Measurements from ENCODE around the gene PLEKHM2. TPM values are rescaled to one million over a fixed set of nuclear protein-coding genes. Genes with fewer than 3 reads are reported as not detected.
A peak's percentile ranks its signal among the peaks of the same experiment; 100 is the strongest.

PLEKHM2 gene
- total RNA-seq, 1 donor: 132 TPM

DNA sequence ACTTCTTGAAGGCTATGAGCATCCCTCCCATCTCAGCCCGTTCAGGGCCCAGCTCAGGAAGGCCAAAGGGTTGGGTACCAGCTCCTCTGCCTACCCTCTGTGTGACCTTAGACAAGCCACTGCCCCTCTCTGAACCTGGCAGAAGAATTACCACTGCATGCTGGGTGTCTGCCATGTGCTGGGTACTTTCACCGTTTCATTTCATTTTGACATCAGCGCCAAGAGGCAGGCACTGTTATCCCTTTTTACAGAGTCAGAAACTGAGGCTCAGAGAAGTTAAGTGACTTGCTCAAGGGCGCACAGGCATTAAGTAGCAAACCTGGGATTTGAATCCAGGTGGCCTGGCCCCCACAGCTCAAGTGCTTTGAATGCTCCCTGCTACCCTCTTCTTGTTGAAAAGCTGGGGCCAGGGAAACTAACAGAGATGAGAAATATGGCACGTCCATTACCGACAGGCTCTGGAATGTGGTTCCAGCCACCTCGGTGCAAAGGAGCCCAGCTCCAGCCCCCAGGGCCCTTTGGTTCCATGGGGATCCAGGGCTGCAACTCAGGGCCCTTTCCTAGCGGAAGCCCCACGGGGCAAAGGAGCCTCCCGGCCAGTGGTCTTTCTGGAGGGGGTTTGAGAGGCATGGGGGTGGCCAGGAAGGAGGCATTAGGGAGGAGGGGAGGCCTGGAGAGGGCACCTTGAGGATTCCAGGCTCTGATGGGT lies 64.7 kb downstream of the PLEKHM2 start:
- H4K20me1 ChIP-seq (ENCODE audit: insufficient read depth, low read length): no peaks in the 10 kb centered on the region
- no peaks in the 10 kb centered on the region for H3K27me3 ChIP-seq (ENCODE audit: insufficient read depth, low read length)
- no peak overlapping the region for H3K4me3 ChIP-seq (ENCODE audit: insufficient read depth, low read length)
- H3K79me2 ChIP-seq (ENCODE audit: insufficient read depth, low read length): no peaks in the 10 kb centered on the region
- H3K9me3 ChIP-seq (ENCODE audit: low read depth, low read length): no peaks in the 10 kb centered on the region
- no peak for TF ChIP-seq CTCF (IDR thresholded peaks at IDR 0.05; ENCODE audit: extremely low read depth, low read depth, low read length)
- H3K4me2 ChIP-seq (ENCODE audit: insufficient read depth, low read length): no peak overlapping the region
- H3K27ac ChIP-seq (ENCODE audit: low read depth, low read length): no peak overlapping the region
- DNase-seq (ENCODE audit: insufficient read length, low spot score, missing footprints): no peak
- H3K4me1 ChIP-seq (ENCODE audit: insufficient read depth, low read length): peaks cover 11% of the 10 kb centered on the region
- peak overlapping the region; percentile 81 for H2AFZ ChIP-seq (ENCODE audit: low read length)
- H3K36me3 ChIP-seq (ENCODE audit: insufficient read depth, low read length): no peaks in the 10 kb centered on the region

DNA sequence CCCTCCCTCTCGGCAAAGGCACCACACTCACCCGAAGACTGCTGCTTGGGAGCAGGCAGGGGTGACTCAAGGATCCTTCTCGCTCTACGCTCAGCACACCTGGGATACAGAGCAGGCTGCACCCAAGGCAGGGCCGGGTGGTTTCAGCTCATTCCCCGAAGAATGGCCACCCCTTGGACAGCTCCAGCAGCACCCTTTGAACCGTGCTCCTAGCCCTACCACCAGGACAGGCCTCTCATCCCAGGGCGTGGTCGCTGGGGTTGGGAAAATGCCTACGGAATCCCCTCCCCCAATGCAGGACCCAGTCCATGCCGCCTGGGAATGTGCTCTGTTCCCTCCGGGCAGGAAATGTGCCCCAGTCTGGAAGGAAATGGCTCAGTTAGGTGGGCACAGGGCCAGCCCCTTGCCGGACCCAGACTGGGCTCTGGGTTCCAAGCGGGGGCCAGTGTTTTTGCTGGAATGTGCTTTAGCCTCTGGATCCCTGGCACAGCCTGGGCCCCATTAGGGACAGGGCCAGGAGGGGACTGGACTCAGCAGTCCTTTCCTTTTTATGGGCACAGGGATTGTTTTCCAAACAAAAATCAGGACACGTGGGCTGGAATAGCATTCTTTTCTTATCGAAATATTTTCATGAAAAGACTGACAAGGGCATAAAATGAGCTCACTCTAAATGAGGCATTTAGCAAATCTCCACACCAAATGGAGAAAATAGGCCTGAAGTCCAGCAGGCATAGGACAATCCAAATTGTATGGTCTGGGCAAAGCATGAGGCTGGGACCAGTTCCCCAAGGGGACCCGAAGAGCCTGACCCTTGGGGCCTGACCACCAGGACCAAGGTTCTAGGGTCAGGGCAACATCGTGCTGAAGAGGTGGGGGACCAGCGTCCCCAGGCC lies 65.5 kb downstream of the PLEKHM2 start:
- H3K27ac ChIP-seq (ENCODE audit: low read depth, low read length): no peak overlapping the region
- peak overlapping the region; percentile 81 for H2AFZ ChIP-seq (ENCODE audit: low read length)
- H3K9me3 ChIP-seq (ENCODE audit: low read depth, low read length): no peaks in the 10 kb centered on the region
- peak overlapping the region; percentile 30 for H3K4me3 ChIP-seq (ENCODE audit: insufficient read depth, low read length)
- no peaks in the 10 kb centered on the region for H3K79me2 ChIP-seq (ENCODE audit: insufficient read depth, low read length)
- H3K4me1 ChIP-seq (ENCODE audit: insufficient read depth, low read length): peaks cover 11% of the 10 kb centered on the region
- H4K20me1 ChIP-seq (ENCODE audit: insufficient read depth, low read length): no peaks in the 10 kb centered on the region
- no peak for TF ChIP-seq CTCF (IDR thresholded peaks at IDR 0.05; ENCODE audit: extremely low read depth, low read depth, low read length)
- H3K36me3 ChIP-seq (ENCODE audit: insufficient read depth, low read length): no peaks in the 10 kb centered on the region
- peak overlapping the region; percentile 57 for H3K4me2 ChIP-seq (ENCODE audit: insufficient read depth, low read length)
- peak; percentile 89 for DNase-seq (ENCODE audit: insufficient read length, low spot score, missing footprints)
- H3K27me3 ChIP-seq (ENCODE audit: insufficient read depth, low read length): no peaks in the 10 kb centered on the region

DNA sequence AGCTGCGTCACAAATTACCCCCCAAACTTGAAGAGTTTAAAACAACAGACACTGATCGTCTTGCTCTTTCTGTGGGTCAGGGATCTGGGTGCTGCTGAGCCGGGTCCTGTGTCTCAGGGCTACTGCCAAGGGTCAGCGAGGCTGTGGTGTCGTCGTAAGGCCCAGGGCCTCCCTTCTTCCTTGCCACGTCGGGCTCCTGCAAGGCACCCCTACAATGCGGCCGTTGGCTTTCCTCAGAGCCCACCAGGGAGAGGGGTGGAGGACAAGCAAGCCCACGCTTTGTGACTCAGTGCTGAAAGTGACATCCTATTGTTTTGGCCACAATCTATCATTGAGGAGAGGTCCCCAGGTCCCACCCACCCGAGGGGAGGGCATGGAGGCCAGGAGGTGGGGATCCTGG lies 66.8 kb downstream of the PLEKHM2 start:
- Histone ChIP-seq H3K79me2 (ENCODE audit: insufficient read depth, low read length) (no peaks in the 10 kb centered on the region), H3K27me3 (ENCODE audit: insufficient read depth, low read length) (no peaks in the 10 kb centered on the region), H4K20me1 (ENCODE audit: insufficient read depth, low read length) (no peaks in the 10 kb centered on the region), H3K4me3 (ENCODE audit: insufficient read depth, low read length) (no peak overlapping the region), H3K27ac (ENCODE audit: low read depth, low read length) (no peak overlapping the region), H3K4me1 (ENCODE audit: insufficient read depth, low read length) (peaks cover 11% of the 10 kb centered on the region), H3K4me2 (ENCODE audit: insufficient read depth, low read length) (no peak overlapping the region), H3K36me3 (ENCODE audit: insufficient read depth, low read length) (no peaks in the 10 kb centered on the region), H2AFZ (ENCODE audit: low read length) (no peak overlapping the region), H3K9me3 (ENCODE audit: low read depth, low read length) (no peaks in the 10 kb centered on the region)
- TF ChIP-seq CTCF (IDR thresholded peaks at IDR 0.05; ENCODE audit: extremely low read depth, low read depth, low read length): no peak
- DNase-seq (ENCODE audit: insufficient read length, low spot score, missing footprints): no peak

DNA sequence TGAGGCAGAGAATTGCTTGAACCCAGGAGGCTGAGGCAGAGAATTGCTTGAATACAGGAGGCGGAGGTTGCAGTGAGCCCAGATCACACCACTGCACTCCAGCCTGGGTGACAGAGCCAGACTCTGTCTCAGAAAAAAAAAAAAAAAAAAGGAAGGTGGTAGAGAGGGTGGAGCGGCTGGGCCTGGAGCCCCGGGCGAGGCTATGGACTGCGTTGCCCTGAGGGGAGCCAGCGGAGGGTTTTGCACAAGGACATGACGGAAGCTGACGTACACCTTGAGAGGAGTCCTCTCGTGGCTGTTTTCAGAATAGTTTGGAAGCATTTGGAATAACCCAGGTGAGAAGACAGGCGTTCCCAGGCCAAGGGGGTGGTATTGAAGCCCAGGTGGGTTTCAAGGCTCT lies 67.6 kb downstream of the PLEKHM2 start:
- H3K4me1 ChIP-seq (ENCODE audit: insufficient read depth, low read length): peaks cover 11% of the 10 kb centered on the region
- no peak overlapping the region for H2AFZ ChIP-seq (ENCODE audit: low read length)
- no peaks in the 10 kb centered on the region for H3K36me3 ChIP-seq (ENCODE audit: insufficient read depth, low read length)
- no peaks in the 10 kb centered on the region for H3K79me2 ChIP-seq (ENCODE audit: insufficient read depth, low read length)
- TF ChIP-seq CTCF (IDR thresholded peaks at IDR 0.05; ENCODE audit: extremely low read depth, low read depth, low read length): no peak
- no peaks in the 10 kb centered on the region for H3K27me3 ChIP-seq (ENCODE audit: insufficient read depth, low read length)
- H3K9me3 ChIP-seq (ENCODE audit: low read depth, low read length): no peaks in the 10 kb centered on the region
- no peak overlapping the region for H3K27ac ChIP-seq (ENCODE audit: low read depth, low read length)
- no peak overlapping the region for H3K4me2 ChIP-seq (ENCODE audit: insufficient read depth, low read length)
- no peak overlapping the region for H3K4me3 ChIP-seq (ENCODE audit: insufficient read depth, low read length)
- peak; percentile 18 for DNase-seq (ENCODE audit: insufficient read length, low spot score, missing footprints)
- H4K20me1 ChIP-seq (ENCODE audit: insufficient read depth, low read length): no peaks in the 10 kb centered on the region

Data from osteoblast (primary cell).